ENCODE results near the gene UBE2J1.

DNA sequence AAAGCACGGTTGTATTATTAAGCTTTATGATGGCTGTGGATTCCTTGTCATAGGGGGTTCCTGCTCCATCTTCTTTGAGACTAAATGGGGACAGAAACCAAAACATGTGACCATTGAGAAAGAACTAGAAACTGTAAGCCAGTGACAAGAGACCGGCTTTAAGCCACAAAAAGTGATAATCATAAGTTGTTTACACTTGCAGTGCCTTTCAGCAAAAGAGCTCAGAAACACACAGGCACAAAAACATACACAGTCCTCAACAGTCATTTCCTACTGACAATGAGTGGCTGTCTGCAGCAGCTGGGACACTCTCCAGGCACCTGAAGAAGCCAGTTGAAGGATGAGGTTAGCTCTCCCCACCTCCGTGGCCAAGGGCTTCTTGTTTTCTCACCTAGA is 20.0 kb upstream of the UBE2J1 start:
- TF ChIP-seq CTCF (IDR thresholded peaks at IDR 0.05 in 2 of 3, conservative IDR thresholded peaks at IDR 0.05 in 1 of 3; ENCODE audit: borderline replicate concordance in 1 of 3, insufficient read depth in 1 of 3, low read depth in 2 of 3, low read length in 2 of 3) (no peak), EZH2 (IDR thresholded peaks at IDR 0.05) (no peak), CEBPB (IDR thresholded peaks at IDR 0.05; ENCODE audit: low read depth) (no peak), POLR2AphosphoS5 (IDR thresholded peaks at IDR 0.05; ENCODE audit: low read depth, low read length) (no peak)
